Spleen (tissue), 11 donors: ENCODE data around the gene ZSCAN22. TPM values are rescaled to one million over a fixed set of nuclear protein-coding genes. Genes with fewer than 3 reads are reported as not detected.

ENCODE experiments used
- DNase-seq: peaks from one replicate; pipeline ENCODE4 v3.0.0-alpha.2; 2020
- H3K27ac ChIP-seq, 8 donors: fragments of 200-600 bp; sonication (generic) in 7 of 8; 1 replicate in 4 of 8; 2 replicates in 4 of 8; pipeline versions ENCODE4 v1.5.0 to v1.8.0; 2016 to 2021; ENCODE audit warnings: inconsistent platforms in 4 of 8, mild to moderate bottlenecking in 4 of 8, moderate library complexity in 1 of 8
- H3K27me3 ChIP-seq, 7 donors: fragments of 200-600 bp; sonication (generic) in 6 of 7; replicated peaks in 1 of 7; 1 replicate in 4 of 7; 2 replicates in 3 of 7; pipeline versions ENCODE4 v1.5.0 to v1.8.0; 2016 to 2021; ENCODE audit warnings: inconsistent platforms in 3 of 7, mild to moderate bottlenecking in 1 of 7
- H3K36me3 ChIP-seq, 6 donors: fragments of 200-600 bp; sonication (generic) in 5 of 6; 1 replicate in 4 of 6; 2 replicates in 2 of 6; pipeline versions ENCODE4 v1.5.0 to v1.8.0; 2016 to 2021; ENCODE audit warnings: inconsistent platforms in 2 of 6
- H3K4me1 ChIP-seq, 6 donors: fragments of 200-600 bp; sonication (generic) in 5 of 6; 1 replicate in 3 of 6; 2 replicates in 3 of 6; pipeline versions ENCODE4 v1.5.0 to v1.8.0; 2016 to 2021; ENCODE audit warnings: inconsistent platforms in 3 of 6
- H3K4me3 ChIP-seq, 8 donors: fragments of 200-600 bp; sonication (generic) in 7 of 8; 1 replicate in 4 of 8; 2 replicates in 4 of 8; pipeline versions ENCODE4 v1.5.0 to v1.8.0; 2016 to 2021; ENCODE audit warnings: inconsistent platforms in 4 of 8, mild to moderate bottlenecking in 4 of 8, moderate library complexity in 2 of 8
- H3K9me3 ChIP-seq, 8 donors: fragments of 200-600 bp; sonication (generic) in 7 of 8; 1 replicate in 4 of 8; 2 replicates in 4 of 8; pipeline versions ENCODE4 v1.5.0 to v1.8.0; 2016 to 2021; ENCODE audit warnings: inconsistent platforms in 4 of 8
- CTCF ChIP-seq, 11 experiments: fragments of 200-600 bp in 7 of 11; fragments of 450-650 bp in 4 of 11; sonication (generic) in 4 of 11; IDR thresholded peaks in 8 of 11; conservative IDR thresholded peaks in 3 of 11; 1 replicate in 7 of 11; 2 replicates in 4 of 11; pipeline versions ENCODE4 v1.4.0 to v1.8.0; 2016 to 2021; ENCODE audit warnings: antibody characterized with exemption in 11 of 11, inconsistent platforms in 4 of 11, mild to moderate bottlenecking in 1 of 11
- POLR2A ChIP-seq, 3 donors: fragments of 450-650 bp; IDR thresholded peaks; one replicate each; pipeline ENCODE4 v1.5.1; 2017; ENCODE audit warnings: antibody characterized with exemption in 3 of 3, mild to moderate bottlenecking in 1 of 3
- POLR2AphosphoS5 ChIP-seq, 3 donors: sonication (generic); formaldehyde crosslinking; IDR thresholded peaks; one replicate each; pipeline ENCODE4 v1.5.1; 2017; ENCODE audit warnings: antibody characterized with exemption in 3 of 3
- WGBS, 5 donors: extraction: QIAGEN DNeasy Blood & Tissue Kit in 3 of 5; methylation state at CpG; one replicate each; pipeline versions ENCODE4 v1.1.5 to v1.1.7; 2013 to 2018; 5-methylcytosine and 5-hydroxymethylcytosine counted together
- intact Hi-C: fragments of 100-400 bp; cut with DNase I; formaldehyde crosslinking; loops from one replicate; pipeline ENCODE4 v1.15.0; 2023; ENCODE audit warnings: low total_unique reads
- polyA plus RNA-seq, 3 donors: library from polyadenylated mRNA; stranded (reverse); fragments of 200-250 nt; gene quantifications; one replicate each; pipeline ENCODE4 v1.2.1, GENCODE V29; 2013
- total RNA-seq, 7 donors: library from RNA; depleted of rRNA in 3 of 7; stranded (reverse); fragments of >200 nt in 3 of 7; fragmentation: NEBNext Ultra II Directional in 4 of 7; extraction: Animal tissue kit (Norgen Biotek cat#: 25700) in 4 of 7; gene quantifications; one replicate each; pipeline versions ENCODE4 v1.1.0 to v1.2.1, GENCODE V29; 2016 to 2021
- donor health status: healthy with polysubstance abuse.
- donor health status: DM: no; HTN: no; CAD: no; lungs with moderate emphysema.
- donor health status: DM: no; HTN: no; CAD: no.
- donor health status: Bipolar disorder and iron deficiency.
- donor health status: healthy.
- donor health status: DM: no; HTN: no; CAD: no.
- donor health status: DM: yes; HTN: yes; CAD: no.

The ZSCAN22 gene
- total and polyA plus RNA-seq, 10 donors: 0.48 to 3.9 (median 3.0) TPM

- WGBS, 5 donors: 92 to 99% (median 95%) methylated on average over 7 of the region's 7 CpGs
- Histone ChIP-seq H3K27me3 (no peaks in the 10 kb centered on the region), H3K27ac (no peak overlapping the region), H3K4me1 (peaks cover 4 to 28% (median 13%) of the 10 kb centered on the region in 6 donors), H3K36me3 (peaks cover 0 to 67% (median 42%) of the 10 kb centered on the region in 6 donors), H3K4me3 (no peak overlapping the region), H3K9me3 (peaks cover 0 to 51% (median 7%) of the 10 kb centered on the region in 8 donors)
- intact Hi-C loops: no loop called here
- DNase-seq: no peak
- TF ChIP-seq POLR2AphosphoS5 (IDR thresholded peaks at IDR 0.05): no peak
- no peak for TF ChIP-seq CTCF (IDR thresholded peaks at IDR 0.05 in 8 of 11, conservative IDR thresholded peaks at IDR 0.05 in 3 of 11)
- no peak for TF ChIP-seq POLR2A (IDR thresholded peaks at IDR 0.05)
Measured at GRCh38 chr19:58284199-58284598, 42.6 kb upstream of the ZSCAN22 start.

GRCh38 chr19:58291943-58292342, 34.9 kb upstream of the ZSCAN22 start:
- H3K4me1 ChIP-seq: peaks cover 0 to 4% (median 0%) of the 10 kb centered on the region in 6 donors
- 93 to 97% (median 95%) methylated on average over 7 of the region's 7 CpGs for WGBS, 5 donors
- TF ChIP-seq POLR2A (IDR thresholded peaks at IDR 0.05) (no peak), CTCF (IDR thresholded peaks at IDR 0.05 in 8 of 11, conservative IDR thresholded peaks at IDR 0.05 in 3 of 11) (no peak), POLR2AphosphoS5 (IDR thresholded peaks at IDR 0.05) (no peak)
- no peaks in the 10 kb centered on the region for H3K27me3 ChIP-seq
- H3K4me3 ChIP-seq: no peak overlapping the region
- DNase-seq: no peak
- peaks cover 2 to 84% (median 64%) of the 10 kb centered on the region in 8 donors for H3K9me3 ChIP-seq
- intact Hi-C loops: no loop called here
- H3K36me3 ChIP-seq: peaks cover 16 to 100% (median 79%) of the 10 kb centered on the region in 6 donors
- H3K27ac ChIP-seq: no peak overlapping the region

DNA sequence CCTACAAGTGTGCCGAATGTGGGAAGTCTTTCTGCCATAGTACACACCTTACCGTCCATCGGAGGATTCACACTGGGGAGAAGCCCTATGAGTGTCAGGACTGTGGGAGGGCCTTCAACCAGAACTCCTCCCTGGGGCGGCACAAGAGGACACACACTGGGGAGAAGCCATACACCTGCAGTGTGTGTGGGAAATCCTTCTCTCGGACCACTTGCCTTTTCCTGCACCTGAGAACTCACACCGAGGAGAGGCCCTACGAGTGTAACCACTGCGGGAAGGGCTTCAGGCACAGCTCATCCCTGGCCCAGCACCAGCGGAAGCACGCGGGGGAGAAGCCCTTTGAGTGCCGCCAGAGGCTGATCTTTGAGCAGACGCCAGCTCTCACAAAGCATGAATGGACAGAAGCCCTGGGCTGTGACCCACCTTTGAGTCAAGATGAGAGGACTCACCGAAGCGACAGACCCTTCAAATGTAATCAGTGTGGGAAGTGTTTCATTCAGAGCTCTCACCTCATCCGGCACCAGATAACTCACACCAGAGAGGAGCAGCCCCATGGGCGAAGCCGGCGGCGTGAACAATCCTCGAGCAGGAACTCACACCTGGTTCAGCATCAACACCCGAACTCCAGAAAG, 31.9 kb upstream of the ZSCAN22 start:
- 95 to 99% (median 98%) methylated on average over 13 to 22 of the region's 22 CpGs for WGBS, 5 donors
- Histone ChIP-seq H3K27ac (no peak overlapping the region), H3K9me3 (peaks cover 2 to 93% (median 68%) of the 10 kb centered on the region in 8 donors), H3K36me3 (peaks cover 16 to 100% (median 56%) of the 10 kb centered on the region in 6 donors), H3K4me1 (peaks cover 0 to 4% (median 0%) of the 10 kb centered on the region in 6 donors), H3K27me3 (no peaks in the 10 kb centered on the region), H3K4me3 (peak overlapping the region in 1 of 8 donors; percentile 6)
- TF ChIP-seq POLR2AphosphoS5 (IDR thresholded peaks at IDR 0.05) (peak in 1 of 3 donors; percentile 20), CTCF (IDR thresholded peaks at IDR 0.05 in 8 of 11, conservative IDR thresholded peaks at IDR 0.05 in 3 of 11) (no peak), POLR2A (IDR thresholded peaks at IDR 0.05) (no peak)
- intact Hi-C loops: no loop called here
- DNase-seq: no peak

DNA sequence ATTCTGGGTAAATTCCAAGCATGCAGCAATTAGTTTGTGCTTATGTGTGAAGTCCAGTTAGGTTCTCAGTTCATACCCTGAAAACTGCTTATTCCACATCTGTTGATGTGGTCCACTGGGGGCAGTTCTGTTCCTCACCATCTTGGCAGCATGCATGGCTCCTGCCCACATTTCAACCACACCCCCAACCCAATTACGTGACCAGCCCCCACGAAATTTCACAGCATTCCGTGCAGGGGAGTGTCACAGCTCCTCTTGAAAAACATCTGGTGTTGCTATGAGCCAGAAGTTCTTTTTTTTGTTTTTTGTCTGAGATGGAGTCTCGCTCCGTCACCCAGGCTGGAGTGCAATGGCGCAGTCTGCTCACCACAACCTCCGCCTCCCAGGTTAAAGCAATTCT, 30.7 kb upstream of the ZSCAN22 start:
- TF ChIP-seq POLR2A (IDR thresholded peaks at IDR 0.05) (no peak), POLR2AphosphoS5 (IDR thresholded peaks at IDR 0.05) (no peak), CTCF (IDR thresholded peaks at IDR 0.05 in 8 of 11, conservative IDR thresholded peaks at IDR 0.05 in 3 of 11) (no peak)
- intact Hi-C loops: no loop called here
- H3K36me3 ChIP-seq: peaks cover 10 to 100% (median 52%) of the 10 kb centered on the region in 6 donors
- no peak overlapping the region for H3K27ac ChIP-seq
- DNase-seq: no peak
- 83 to 93% (median 87%) methylated on average over 7 of the region's 7 CpGs for WGBS, 5 donors
- H3K27me3 ChIP-seq: no peaks in the 10 kb centered on the region
- H3K9me3 ChIP-seq: peaks cover 2 to 97% (median 58%) of the 10 kb centered on the region in 8 donors
- no peak overlapping the region for H3K4me3 ChIP-seq
- peaks cover 0 to 4% (median 0%) of the 10 kb centered on the region in 6 donors for H3K4me1 ChIP-seq
